ENCODE measurements around the gene AOC3. TPM values are rescaled to one million over a fixed set of nuclear protein-coding genes. Genes with fewer than 3 reads are reported as not detected.
A peak's percentile ranks its signal among the peaks of the same experiment; 100 is the strongest.

Gene AOC3
- total and polyA plus RNA-seq, 2 of the 13 experiments (the other 11 are each of a cell fraction or from before 2014, with no cell fraction given): 8.7 to 51.7 TPM

- TF ChIP-seq ZNF431 (CRISPR knock-in tag; IDR thresholded peaks at IDR 0.05; ENCODE audit: borderline replicate concordance, low read depth) (peak; percentile 11; the same call in 1 of the 2 replicates), RNF2 (conservative IDR thresholded peaks at IDR 0.05; ENCODE audit: low read depth) (no peak), NR3C1 (CRISPR knock-in tag; IDR thresholded peaks at IDR 0.05) (no peak), JUN (CRISPR knock-in tag; IDR thresholded peaks at IDR 0.05) (no peak), ZNF235 (CRISPR knock-in tag; IDR thresholded peaks at IDR 0.05; ENCODE audit: borderline replicate concordance) (no peak), NCOR1 (IDR thresholded peaks at IDR 0.05; ENCODE audit: borderline replicate concordance, low read length) (no peak), GPBP1L1 (CRISPR knock-in tag; IDR thresholded peaks at IDR 0.05) (no peak), ZNF879 (CRISPR knock-in tag; IDR thresholded peaks at IDR 0.05) (no peak), FOXO4 (CRISPR knock-in tag; conservative IDR thresholded peaks at IDR 0.05) (0 out of 2 replicates have a peak, but pooled peaks have one; percentile 50), MYNN (CRISPR knock-in tag; IDR thresholded peaks at IDR 0.05; ENCODE audit: low read depth) (0 out of 2 replicates have a peak, but pooled peaks have one; percentile 1), ZNF264 (CRISPR knock-in tag; IDR thresholded peaks at IDR 0.05) (no peak), HOXA9 (CRISPR knock-in tag; IDR thresholded peaks at IDR 0.05; ENCODE audit: borderline replicate concordance) (no peak), MTF2 (CRISPR knock-in tag; IDR thresholded peaks at IDR 0.05; ENCODE audit: borderline replicate concordance) (no peak), CHCHD3 (CRISPR knock-in tag; IDR thresholded peaks at IDR 0.05) (peak; percentile 61; the same call in 1 of the 2 replicates), POLR2AphosphoS2 (IDR thresholded peaks at IDR 0.05; ENCODE audit: low read depth, low read length) (no peak), DDIT3 (CRISPR knock-in tag; IDR thresholded peaks at IDR 0.05) (no peak), KDM6A (CRISPR knock-in tag; IDR thresholded peaks at IDR 0.05; ENCODE audit: low read depth) (no peak), RFXANK (CRISPR knock-in tag; IDR thresholded peaks at IDR 0.05) (no peak), NPAS2 (CRISPR knock-in tag; IDR thresholded peaks at IDR 0.05; ENCODE audit: borderline replicate concordance) (no peak), ZNF263 (CRISPR knock-in tag; IDR thresholded peaks at IDR 0.05) (no peak), ZSCAN20 (CRISPR knock-in tag; IDR thresholded peaks at IDR 0.05; ENCODE audit: borderline replicate concordance) (no peak), TEF (CRISPR knock-in tag; IDR thresholded peaks at IDR 0.05) (no peak), MAZ (IDR thresholded peaks at IDR 0.05; ENCODE audit: borderline replicate concordance, low read depth, low read length) (no peak), MAZ (CRISPR knock-in tag; IDR thresholded peaks at IDR 0.05; ENCODE audit: low read depth) (no peak), ZNF777 (CRISPR knock-in tag; IDR thresholded peaks at IDR 0.05) (no peak), ZNF34 (CRISPR knock-in tag; IDR thresholded peaks at IDR 0.05; ENCODE audit: borderline replicate concordance) (no peak; the same call in 1 of the 2 replicates), ZNF740 (CRISPR knock-in tag; IDR thresholded peaks at IDR 0.05) (no peak), ZNF782 (CRISPR knock-in tag; IDR thresholded peaks at IDR 0.05; ENCODE audit: borderline replicate concordance) (0 out of 2 replicates have a peak, but pooled peaks have one; percentile 10)
Measured at GRCh38 chr17:42833767-42834422, 17.1 kb upstream of the AOC3 start (continued).

All from HepG2 (cell line).